Left hindlimb (tissue), 1 donor: ENCODE results near the gene UAP1L1.
"Not testable (repeated sequence)": the region's sequence is repeated elsewhere in the genome, so short reads cannot be mapped to it uniquely, and the experiment has no call there.

Experiments used
- DNase-seq: peaks from one replicate; pipeline ENCODE4 v3.0.0-alpha.2; 2018

Gene UAP1L1

DNA sequence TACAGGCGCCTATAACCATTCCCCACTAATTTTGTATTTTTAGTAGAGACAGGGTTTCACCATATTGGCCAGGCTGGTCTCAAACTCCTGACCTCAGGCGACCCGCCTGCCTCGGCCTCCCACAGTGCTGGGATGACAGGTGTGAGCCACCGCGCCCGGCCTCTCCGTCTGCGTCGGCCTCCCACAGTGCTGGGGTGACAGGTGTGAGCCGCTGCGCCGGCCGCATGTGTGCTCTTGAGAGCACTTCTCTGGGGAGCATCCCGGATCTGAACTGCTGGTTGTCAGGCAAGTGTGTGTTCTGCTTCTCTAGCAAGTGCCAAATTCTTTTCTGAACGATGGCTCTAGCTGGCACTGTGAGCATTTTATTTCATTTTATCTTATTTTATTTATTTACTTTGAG, 19.8 kb upstream of the UAP1L1 start:
- no peak for DNase-seq

DNA sequence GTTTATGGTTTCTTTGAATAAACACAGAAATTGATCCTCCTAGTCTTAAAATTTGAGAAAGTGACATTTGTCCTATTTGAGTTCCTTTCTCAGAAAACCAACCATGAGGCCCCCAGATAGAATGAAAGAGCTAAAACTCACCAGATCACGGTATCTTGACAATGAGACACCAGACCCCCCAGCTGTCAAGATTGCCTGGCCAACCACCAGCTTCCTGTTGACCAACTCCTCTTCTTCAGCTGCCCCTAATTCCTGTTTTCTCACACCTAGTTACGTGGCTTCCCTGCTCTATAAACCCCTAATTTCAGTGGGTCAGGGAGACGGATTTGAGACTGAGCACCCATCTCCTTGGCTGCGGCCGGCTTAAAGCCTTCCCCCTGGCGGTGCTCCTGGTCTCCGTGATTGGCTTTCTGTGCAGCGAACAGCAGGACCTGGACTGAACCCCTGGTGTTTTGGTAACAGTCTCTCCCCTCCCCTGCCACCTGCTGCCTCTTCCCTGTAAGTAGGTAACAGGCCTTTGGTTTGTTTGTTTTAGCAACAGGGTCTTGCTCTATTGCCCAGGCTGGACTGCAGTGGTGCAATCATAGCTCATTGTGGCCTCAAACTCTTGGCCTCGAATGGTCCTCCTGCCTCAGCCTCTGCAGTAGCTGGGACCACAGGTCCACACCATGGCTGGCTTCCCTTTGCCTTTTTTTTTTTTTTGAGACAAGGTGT, 18.6 kb upstream of the UAP1L1 start:
- no peak for DNase-seq

DNA sequence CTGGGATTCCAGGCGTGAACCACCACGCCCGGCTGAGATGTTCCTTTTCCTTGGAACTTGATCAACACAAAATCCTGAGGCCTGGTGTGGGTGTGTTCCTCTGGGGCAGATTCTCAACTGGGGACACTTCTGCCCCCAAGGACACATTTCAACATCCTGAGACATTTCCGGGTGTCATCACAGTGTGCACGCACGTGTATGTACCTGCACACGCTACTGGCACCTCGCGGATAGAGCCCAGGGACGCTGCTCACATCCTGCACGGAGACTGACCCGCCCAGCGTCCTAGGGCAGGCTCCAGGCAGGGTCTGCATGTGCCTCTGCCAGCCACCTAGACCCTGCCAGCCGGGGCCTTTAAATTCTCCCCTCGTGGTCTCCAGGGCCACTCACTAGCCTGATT, 14.9 kb upstream of the UAP1L1 start:
- DNase-seq: no peak

DNA sequence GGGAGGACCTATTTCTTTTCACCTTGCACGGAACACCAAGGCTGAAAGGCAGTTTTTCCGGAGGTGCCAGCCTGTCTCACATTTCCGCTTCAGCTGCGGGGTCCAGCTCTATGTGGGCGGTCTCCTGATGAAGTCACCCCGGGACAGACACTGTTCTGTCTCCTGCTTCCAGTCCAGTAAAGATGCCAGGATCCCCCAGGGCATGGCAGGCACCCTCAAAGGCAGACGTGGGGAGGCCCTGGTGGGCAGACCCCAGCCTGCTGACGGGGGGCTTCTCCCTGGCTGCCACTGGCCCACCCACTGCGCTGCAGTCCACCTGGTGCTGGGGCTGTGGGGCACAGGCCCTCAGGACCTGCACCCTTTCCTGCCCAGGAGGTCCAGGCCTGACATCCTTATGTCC, 14.5 kb upstream of the UAP1L1 start:
- not testable (repeated sequence) for DNase-seq

DNA sequence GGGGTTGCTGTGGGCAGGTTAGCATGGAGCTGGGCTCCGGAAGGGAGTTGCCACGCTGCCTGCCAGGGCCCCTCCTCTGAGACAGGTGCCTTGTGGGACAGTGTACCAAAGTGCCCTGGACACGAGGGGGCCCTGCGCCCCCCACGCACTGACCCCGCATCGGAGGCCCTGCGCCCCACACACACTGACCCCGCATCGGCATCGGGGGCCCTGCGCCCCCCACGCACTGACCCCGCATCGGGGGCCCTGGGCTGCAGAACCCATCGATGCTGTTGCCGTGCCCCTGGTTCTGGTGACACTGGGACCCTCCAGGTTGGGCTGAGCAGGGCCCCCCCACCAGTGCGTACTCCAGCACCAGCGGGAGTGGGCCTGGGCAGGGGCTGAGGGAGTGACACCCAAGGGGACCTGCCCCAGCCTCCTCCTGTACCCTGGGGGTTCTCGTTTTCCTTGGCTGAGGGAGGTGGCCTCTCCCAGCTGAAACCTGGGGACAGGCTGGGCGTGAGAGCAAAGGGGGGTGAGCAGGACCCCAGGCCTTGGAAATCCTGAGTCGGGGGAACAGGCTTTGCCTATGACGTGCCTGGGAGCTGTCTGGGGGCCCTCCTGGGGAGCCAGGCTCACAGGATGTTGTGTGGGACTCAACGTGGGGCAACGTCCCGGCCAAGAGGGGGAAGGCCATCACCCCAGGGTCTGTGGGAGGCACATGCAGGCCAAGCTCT, 13.8 kb upstream of the UAP1L1 start:
- no peak for DNase-seq

DNA sequence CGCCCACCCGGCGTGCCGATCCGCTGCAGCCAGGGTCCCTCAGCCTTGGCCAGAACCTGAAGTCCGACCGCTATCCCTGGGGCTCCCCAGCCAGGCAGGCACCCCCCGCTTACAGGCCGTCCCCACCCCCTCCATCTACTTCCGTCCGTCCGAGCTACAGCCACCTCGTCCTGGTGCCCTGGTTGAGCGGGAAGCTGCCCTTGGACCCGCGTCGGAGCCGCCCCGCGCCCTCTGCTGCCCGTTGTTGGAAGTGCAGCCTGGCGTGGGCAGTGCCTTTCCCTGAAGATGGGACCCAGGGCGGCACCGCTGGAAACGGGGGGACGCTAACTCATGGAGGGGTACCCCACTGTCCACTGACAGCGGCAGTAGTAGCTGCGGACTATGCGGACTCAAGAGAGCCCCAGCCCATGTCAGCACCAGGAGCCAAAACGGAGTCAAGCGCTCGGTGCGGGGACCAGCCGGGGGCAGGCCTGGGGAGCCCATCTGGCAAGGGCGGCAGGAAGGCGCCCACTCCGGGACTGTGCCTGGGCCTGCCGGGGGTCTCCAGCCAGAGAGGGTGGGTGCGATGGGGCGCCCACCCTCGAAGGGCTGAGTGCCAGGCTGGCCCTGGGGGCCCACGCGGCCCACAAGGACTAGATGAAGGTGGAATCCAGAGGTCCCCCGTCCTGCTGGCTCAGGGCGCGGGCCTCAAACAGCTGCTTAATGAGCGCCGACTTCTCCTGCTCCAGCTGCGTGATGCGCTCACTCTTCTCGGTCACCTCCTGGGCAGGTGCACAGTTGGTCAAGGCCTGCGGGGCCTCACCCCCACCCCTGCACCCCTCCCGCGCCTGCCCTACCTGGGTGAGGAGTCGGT, 13.1 kb upstream of the UAP1L1 start:
- DNase-seq: peak; percentile 64

DNA sequence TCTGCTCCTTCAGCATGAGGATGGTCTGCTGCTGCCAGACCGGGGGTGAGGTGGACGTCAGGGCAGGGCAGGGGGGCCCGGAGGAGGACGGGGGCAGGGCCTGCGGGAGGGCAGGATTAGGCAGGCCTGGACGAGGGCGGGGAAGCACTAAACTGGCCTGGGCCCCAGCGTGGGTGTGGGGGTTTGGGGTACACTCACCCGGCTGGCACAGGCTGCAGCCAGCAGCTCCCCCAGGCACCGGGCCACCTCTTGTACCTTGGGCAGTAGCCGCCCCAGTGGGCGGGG, 12.5 kb upstream of the UAP1L1 start:
- DNase-seq: no peak

DNA sequence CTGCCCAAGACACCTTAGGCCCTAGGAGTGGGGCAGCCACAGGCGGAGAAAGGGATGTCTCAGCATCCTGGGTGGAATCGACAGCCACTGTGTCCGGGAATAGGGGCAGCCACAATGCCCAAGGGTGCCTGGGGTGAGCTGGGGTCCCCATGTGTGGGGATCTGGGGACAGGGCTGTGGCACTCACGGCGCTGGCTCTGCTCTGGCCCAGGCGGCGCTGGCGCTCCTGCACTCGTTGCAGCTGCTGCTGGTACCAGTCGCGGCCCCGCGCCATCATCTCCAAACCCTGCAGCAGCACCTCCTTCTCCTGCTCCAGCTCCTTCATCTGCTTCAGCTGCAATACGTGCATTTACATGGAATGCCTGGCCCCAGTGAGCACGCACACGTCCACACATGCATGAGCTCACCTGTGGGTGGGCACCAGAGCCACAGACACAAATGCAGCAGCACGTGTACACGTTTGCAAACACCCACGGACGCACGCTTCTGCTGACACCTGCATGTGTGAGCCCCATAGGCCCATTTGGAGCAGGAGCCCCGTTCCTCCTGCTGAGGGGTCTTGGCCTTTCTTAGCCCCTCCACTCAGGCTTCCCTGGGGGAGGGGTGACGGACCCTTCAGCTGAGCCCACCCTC, 11.9 kb upstream of the UAP1L1 start:
- no peak for DNase-seq

DNA sequence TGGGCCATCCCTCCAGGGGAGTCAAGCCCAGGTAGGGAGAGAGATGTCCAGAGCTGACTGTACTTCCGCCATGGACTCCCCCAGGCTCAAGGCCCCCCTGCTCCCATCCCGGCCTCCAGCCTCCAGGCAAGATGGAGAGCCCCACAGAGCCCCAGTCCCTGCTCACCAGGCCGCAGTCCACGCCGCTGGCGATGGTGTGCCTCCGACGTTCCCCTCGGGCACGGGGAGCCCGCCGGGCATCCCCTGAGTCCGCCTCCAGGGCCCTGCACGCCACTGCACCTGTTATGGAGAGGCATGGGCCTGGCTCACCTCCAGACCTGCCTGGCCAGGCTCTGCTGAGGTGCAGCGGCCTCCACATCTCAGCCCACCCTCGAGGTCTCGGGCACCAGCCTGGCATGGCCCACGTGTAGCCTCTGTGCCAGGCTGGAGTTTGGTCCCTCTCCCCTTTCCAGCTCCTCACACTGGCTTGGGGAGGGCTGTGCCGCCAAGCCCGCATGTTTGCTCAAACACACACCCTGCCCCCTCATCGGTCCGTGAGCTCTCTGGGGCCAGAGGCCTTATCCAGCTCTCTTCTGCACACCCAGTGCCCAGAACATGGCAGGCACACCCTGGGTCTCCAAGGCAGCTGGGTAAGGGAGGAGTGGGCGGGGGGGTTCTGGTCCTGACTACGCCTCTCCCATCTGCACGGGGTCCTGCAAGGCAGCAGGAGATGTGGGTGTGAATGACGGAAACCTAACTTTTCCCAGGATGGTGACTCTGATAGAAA, 11.0 kb upstream of the UAP1L1 start:
- DNase-seq: no peak

DNA sequence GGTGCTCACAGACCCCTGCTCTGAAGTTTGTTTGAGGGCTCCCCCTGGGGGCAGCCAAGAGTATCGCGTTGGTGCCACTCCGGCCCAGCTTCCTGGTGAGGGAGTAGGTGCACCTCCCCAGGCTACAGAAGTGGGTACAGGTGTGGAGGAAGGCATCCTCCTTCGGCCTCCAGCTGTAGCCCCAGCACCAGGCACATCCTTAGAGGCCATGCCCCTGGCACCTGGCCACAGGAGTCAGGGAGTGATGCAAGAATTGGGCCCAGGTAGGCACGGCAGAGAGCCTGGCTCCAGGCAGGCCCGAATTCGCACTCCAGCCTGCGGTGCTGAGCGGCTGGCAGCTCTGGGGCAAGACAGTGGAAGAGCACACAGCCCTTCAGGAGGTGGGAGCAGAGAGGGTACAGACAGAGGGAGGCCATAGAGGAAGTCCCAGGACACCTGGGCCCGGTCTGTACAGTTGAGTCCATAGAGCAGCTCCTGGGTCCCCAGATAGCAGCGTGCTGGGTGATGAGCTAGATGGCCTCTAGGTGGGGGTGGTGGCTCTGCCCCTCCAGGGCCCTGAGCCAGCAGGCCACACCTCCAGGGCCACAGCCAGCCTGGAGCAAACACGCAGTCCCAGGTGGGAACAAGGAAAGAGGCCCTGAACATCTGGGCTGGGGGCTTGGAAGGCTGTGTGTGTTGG, 9.3 kb upstream of the UAP1L1 start:
- peak; percentile 76 for DNase-seq

DNA sequence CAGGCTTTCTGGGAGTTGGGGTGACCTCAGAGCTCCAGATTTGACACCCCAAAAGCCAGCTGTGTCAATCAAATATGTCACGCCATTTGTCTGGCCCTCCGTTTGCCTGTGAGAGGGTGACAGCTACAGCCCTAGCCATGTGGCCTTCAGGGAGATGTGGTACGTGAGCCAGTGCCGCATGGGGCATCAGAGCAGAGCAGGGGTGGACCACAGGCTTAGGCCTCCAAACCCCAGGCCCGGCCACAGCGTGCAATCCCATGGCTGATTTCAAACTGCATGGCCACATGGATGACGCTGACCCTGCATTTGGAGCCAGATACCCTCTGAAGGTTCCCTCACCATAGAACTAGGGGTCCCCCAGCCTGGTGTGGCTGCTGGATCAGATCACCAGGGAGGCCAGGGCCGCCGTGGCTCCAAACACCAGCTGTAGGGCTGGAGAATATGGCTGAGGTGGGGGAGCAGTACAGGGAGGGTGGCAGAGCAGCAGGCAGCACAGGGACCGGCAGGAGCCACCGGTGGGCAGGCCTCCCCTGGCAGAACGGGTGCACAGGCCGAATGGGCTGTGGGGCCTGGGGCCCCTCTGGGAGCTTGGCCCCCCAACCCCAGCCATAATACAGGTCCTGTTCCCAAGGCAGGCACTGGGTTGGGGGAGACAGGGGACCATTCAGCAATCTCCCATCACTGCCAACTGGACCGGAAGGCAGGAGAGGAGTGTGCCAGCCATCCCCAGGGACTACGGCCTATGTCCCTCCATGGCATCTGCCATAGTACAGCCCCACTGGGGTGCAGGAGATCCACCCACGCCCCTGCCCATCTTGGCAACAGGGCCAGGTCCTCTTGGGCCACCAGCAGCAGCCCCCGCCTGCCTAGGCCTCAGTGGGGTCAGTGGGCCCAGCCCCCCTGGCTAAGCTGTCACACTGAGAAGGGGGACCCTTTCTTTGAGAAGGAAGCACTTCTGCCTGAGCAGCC, 8.5 kb upstream of the UAP1L1 start:
- DNase-seq: no peak

DNA sequence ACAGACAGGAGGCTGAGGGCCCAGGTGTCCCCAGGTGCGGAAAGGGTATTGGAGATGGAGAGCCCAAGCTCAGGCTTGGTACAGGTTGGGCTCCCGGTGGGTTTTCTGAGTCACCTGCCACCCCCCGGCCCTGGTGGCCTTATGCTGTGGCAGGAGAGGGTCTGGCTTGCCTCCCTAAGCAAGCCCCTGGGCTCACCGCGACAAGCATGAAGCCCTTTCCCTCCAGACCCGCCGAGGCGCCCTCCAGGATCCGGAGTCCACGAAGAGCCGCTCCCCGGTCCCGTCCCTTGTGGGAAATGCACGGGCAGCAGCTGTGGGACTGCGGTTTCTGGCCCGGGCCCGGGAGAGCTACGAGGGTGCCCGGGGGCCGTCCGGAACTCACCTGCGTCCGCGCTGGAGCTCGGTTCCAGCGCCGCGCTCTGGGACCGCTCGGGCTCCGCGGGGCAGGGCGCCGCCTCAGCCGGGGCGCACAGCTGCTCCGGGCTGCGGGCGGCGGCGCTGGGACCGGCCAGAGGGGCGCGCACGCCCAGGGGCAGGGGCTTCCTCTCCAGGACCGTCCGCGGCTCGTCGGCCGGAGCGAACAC, 7.7 kb upstream of the UAP1L1 start:
- DNase-seq: no peak

DNA sequence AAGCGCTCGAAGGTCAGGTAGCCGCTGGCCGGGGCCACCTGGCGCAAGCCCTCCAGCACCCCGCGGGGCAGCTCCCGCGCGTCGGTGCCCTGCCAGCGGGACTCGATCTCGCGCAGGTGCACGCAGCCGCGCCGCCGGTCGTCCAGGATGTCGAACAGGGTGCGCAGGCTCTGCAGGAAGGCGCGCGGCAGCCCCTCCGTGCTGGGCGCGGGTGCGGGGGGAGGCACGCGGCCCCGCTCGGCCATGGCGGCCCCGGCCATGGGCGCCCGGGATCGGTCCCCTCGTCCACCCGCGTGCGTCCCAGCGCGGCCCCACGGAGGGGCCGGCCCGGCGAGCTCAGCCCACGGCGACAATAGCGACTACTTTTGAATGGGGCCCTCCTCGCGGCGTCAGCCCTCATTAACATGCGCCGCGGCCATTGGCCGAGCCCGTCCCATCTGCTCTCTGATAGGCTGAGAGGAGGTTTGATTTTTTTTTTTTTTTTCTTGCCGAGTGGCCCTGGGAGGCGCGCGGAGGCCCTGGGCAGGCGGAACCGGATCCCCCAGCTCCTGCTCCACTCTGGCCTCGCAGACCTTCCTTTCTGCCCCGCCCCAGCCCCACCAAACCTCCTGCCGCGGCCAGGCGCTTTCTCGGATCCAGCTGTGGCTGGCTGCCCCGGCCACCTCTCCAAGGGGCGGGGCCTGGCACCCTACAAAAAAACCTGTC, 7.0 kb upstream of the UAP1L1 start, which contains the start of gene SAPCD2:
SAPCD2 (minus strand) TSS at position 357 of the 705 bp plus-strand sequence; CDS start at position 260, 97 bp downstream.
- DNase-seq: peak; percentile 86

DNA sequence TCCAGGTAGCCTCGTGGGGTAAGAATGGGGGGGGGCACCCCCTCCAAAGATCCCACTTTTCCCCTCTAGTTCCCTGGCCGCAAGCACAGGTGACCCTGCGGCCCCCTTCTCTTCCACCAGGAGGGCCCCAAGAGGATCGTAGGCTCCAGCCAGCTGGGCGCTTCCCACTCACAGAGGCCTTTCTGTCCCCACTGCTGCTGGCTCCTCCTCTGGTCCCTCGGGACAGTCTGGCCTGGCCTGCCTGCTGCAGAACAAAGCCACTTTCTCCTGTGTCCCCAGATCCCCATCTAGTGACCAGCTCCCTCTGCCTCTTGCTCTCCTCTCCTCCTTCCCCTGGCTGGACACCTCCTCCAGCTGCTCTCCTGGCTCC, 6.4 kb upstream of the UAP1L1 start:
- DNase-seq: no peak

DNA sequence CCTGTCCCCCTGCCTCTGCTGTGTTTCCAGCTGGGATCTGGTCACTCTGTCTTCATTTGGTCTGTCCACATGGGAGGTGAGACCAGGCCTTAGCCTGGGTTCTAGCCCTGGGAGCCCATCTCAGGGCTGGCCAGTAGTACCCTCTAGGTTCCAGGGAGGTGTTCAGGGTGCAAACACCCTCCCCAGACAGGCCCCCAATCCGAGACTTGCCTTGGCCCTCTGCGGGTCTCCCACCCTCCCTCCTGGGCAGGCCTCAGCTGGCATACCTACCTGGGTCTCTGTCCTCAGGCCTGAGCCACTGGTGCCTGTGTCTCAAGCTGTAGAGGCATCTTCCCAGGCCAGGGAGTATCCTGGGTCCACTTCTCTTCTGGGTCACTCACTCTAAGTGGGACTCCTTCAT, 6.0 kb upstream of the UAP1L1 start:
- DNase-seq: no peak

DNA sequence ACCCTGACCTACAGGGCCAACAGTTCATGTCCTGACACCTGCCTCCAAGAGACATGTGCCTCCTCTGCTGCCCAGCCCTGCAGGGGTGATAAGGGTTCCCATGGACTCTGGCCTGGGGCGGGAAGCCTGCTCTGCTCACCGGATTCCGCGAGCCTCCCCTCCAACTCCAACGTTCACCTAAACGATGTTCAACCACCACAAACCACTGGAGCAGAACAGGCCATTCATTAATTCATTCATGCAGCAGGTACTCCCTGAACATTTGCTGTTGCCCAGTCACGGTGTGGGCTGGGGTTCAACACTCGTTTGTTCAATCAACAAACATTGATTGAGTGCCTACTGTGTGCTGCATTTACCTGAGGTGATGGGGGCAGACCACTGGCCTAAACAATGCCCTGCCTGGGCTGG, 3.3 kb upstream of the UAP1L1 start:
- no peak for DNase-seq

DNA sequence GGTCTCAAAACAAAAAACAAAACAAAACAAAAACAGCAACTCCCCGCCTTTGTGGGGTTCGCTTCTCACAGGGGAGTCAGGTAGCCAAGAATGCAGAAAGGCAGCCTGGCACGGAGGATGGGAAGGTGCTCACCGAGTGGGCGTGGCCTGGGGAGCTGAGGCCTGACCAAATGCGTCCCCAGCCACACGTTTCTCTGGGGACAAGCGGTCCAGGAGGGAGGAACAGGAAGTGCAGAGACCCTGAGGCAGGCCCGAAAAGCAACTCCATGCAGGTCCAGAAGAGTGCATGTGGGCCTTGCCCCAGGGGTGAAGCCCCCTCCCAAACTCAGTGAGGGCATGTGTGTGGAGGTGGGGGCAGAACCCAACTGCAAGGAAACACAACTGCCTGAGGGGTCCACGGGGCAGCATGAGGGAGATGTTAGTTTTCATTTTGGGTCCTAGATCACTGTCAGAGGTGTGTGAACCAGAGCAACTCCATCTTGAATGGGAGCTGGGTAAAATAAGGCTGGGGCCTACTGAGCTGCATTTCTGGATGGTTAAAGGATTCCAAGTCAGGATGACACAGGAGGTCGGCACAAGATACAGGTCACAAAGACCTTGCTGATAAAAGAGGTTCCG, 2.6 kb upstream of the UAP1L1 start:
- no peak for DNase-seq

DNA sequence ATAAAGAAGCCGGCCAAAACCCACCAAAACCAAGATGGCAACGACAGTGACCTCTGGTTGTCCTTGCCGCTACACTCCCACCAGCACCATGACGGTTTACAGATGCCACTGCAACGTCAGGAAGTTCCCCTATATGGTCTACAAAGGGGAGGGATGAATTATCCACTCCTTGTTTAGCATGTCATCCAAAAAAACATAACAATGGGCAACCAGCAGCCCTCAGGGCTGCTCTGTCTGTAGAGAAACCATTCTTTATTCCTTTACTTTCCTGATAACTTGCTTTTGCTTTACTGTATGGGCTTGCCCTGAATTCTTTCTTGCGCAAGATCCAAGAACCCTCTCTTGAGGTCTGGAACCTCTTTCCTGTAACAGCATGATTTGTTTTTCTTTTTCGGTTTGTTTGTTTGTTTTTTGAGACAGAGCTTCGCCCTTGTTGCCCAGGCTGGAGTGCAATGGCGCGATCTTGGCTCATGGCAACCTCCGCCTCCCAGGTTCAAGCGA, 2.0 kb upstream of the UAP1L1 start:
- DNase-seq: no peak

DNA sequence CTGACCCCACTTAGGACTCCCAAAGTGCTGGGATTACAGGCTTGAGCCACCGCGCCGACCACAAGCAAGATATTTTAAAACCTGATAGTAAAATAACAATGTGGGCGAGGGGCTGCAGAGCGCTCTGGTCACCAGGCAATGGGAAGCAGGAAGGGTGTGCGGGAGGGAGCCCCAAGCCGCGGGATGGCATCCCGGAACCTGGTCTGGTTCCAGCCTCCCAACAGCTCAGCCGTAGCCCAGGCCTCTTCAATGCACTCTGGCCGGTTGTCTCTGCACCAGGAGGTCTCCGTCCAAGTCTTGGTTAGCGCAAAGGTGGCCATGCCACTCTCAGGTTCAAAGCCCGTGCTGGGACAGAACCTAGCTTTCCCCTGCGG, 694 bp upstream of the UAP1L1 start:
- DNase-seq: no peak
